ENCODE measurements around the gene GFAP.

GRCh38 chr17:44859701-44860100, 55.6 kb downstream of the GFAP start:
- TF ChIP-seq EZH2 (IDR thresholded peaks at IDR 0.05; ENCODE audit: borderline replicate concordance) = no peak
- TF ChIP-seq, protein P1, sequence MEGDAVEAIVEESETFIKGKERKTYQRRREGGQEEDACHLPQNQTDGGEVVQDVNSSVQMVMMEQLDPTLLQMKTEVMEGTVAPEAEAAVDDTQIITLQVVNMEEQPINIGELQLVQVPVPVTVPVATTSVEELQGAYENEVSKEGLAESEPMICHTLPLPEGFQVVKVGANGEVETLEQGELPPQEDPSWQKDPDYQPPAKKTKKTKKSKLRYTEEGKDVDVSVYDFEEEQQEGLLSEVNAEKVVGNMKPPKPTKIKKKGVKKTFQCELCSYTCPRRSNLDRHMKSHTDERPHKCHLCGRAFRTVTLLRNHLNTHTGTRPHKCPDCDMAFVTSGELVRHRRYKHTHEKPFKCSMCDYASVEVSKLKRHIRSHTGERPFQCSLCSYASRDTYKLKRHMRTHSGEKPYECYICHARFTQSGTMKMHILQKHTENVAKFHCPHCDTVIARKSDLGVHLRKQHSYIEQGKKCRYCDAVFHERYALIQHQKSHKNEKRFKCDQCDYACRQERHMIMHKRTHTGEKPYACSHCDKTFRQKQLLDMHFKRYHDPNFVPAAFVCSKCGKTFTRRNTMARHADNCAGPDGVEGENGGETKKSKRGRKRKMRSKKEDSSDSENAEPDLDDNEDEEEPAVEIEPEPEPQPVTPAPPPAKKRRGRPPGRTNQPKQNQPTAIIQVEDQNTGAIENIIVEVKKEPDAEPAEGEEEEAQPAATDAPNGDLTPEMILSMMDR (IDR thresholded peaks at IDR 0.05; ENCODE audit: poor library complexity) = no peak
- TF ChIP-seq EZH2phosphoT487 (IDR thresholded peaks at IDR 0.05; ENCODE audit: low read depth, severe bottlenecking, unreplicated experiment) = no peak
